ENCODE data around the gene ATP6V0B. TPM values are rescaled to one million over a fixed set of nuclear protein-coding genes. Genes with fewer than 3 reads are reported as not detected.

Gene ATP6V0B
- total and polyA plus RNA-seq, 2 donors (not counting 3 experiments of a cell fraction or from before 2014, with no cell fraction given) = 110 to 325 TPM

DNA sequence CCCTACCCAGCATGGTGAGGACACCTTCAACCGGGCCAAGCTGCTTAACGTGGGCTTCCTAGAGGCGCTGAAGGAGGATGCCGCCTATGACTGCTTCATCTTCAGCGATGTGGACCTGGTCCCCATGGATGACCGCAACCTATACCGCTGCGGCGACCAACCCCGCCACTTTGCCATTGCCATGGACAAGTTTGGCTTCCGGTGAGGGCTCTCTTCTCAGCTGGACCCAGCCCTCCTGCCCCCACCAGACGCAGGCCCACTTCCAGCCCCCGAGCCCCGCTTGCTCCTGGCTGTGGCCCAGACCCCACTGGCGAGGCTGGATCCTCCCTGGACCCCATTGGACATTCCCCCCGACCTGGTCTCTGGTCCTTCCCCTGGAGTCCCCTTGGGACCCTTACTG is 10.1 kb downstream of the ATP6V0B start:
- Histone ChIP-seq H3K27me3 (ENCODE audit: control insufficient read depth in 2 of 2, insufficient read depth in 2 of 2, low read length in 2 of 2) (no peaks in the 10 kb centered on the region), H3K27ac (ENCODE audit: insufficient read depth, low read depth, low read length) (no peak overlapping the region), H3K9me1 (replicated peaks; ENCODE audit: control insufficient read depth, extremely low read depth, insufficient read depth, low read length) (no peaks in the 10 kb centered on the region), H3K4me1 (ENCODE audit: control insufficient read depth, extremely low read depth, insufficient read depth, low read length) (peaks cover 8% of the 10 kb centered on the region), H2AFZ (ENCODE audit: low read depth, low read length) (no peak overlapping the region), H3K9me3 (replicated peaks; ENCODE audit: control insufficient read depth, insufficient read depth, low read length) (no peaks in the 10 kb centered on the region), H3K4me2 (ENCODE audit: insufficient read depth, low read length) (no peak overlapping the region), H4K20me1 (replicated peaks; ENCODE audit: control insufficient read depth, extremely low read depth, insufficient read depth, low read length) (no peaks in the 10 kb centered on the region), H3K4me3 (replicated peaks in 1 of 3; ENCODE audit: insufficient read depth in 1 of 3, low read depth in 1 of 3, low read length in 3 of 3) (no peak overlapping the region), H3K9ac (replicated peaks; ENCODE audit: extremely low read depth, insufficient read depth, low read length) (no peak overlapping the region), H3K79me2 (ENCODE audit: control insufficient read depth, insufficient read depth, low read length) (peaks cover 18% of the 10 kb centered on the region), H3K36me3 (ENCODE audit: control insufficient read depth in 2 of 2, extremely low read depth in 1 of 2, insufficient read depth in 2 of 2, low read length in 2 of 2) (peaks cover 0 to 10% of the 10 kb centered on the region in 2 experiments)
- no peak for DNase-seq (ENCODE audit: low read depth, low spot score)
- no peak for FAIRE-seq
- dilution Hi-C loops (cut with MboI; ENCODE audit: extremely low pct_ligation_motif_present, low sequenced_read_pairs) (no loop called here), intact Hi-C loops (cut with micrococcal nuclease) (no loop called here)
- POLR2A ChIA-PET = no interaction called here
- no TSS peak for BruUV-seq (replicated peaks)
- CTCF ChIA-PET = no interaction called here
- TF ChIP-seq, protein P1, sequence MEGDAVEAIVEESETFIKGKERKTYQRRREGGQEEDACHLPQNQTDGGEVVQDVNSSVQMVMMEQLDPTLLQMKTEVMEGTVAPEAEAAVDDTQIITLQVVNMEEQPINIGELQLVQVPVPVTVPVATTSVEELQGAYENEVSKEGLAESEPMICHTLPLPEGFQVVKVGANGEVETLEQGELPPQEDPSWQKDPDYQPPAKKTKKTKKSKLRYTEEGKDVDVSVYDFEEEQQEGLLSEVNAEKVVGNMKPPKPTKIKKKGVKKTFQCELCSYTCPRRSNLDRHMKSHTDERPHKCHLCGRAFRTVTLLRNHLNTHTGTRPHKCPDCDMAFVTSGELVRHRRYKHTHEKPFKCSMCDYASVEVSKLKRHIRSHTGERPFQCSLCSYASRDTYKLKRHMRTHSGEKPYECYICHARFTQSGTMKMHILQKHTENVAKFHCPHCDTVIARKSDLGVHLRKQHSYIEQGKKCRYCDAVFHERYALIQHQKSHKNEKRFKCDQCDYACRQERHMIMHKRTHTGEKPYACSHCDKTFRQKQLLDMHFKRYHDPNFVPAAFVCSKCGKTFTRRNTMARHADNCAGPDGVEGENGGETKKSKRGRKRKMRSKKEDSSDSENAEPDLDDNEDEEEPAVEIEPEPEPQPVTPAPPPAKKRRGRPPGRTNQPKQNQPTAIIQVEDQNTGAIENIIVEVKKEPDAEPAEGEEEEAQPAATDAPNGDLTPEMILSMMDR (IDR thresholded peaks at IDR 0.05; ENCODE audit: extremely low read depth in 1 of 2, insufficient read depth in 1 of 2, low read depth in 1 of 2, low read length in 2 of 2) = no peak

DNA sequence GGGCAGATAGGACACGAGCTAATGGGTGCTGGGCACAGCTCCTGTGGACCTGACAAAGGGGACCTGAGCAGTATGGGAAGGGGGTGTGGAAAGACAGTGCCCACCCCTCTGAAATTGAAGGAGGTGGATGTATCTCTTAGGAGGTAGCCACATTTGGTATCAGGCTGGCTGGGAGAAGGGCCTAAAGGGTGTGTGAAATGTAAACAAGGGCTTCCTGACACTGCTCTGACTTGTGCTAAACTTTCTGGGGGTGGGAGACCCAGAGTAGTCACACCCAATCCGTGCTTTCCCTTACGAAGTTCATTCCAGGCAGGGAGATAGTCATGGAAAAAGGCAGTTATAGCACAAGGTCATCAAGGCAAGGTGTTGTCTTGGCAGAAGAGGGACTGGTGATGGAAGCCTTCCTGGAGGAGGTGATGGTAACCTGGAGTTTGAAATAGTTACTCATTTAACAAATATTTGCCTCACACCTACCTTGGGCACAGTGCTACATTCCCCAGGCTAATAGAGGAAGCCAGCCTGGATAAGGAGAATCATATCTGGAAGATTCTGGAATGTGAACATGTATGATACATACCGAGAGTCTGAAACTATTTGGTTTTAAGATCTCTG is 11.3 kb downstream of the ATP6V0B start:
- dilution Hi-C loops (cut with MboI; ENCODE audit: extremely low pct_ligation_motif_present, low sequenced_read_pairs) = no loop called here

More for the DNA sequence above, 11.3 kb downstream of the ATP6V0B start:
- Histone ChIP-seq H3K27ac (ENCODE audit: insufficient read depth, low read depth, low read length) (no peak overlapping the region), H3K9me3 (replicated peaks; ENCODE audit: control insufficient read depth, insufficient read depth, low read length) (no peaks in the 10 kb centered on the region), H3K4me1 (ENCODE audit: control insufficient read depth, extremely low read depth, insufficient read depth, low read length) (peaks cover 2% of the 10 kb centered on the region), H3K9ac (replicated peaks; ENCODE audit: extremely low read depth, insufficient read depth, low read length) (no peak overlapping the region), H3K36me3 (ENCODE audit: control insufficient read depth in 2 of 2, extremely low read depth in 1 of 2, insufficient read depth in 2 of 2, low read length in 2 of 2) (peaks cover 0 to 10% of the 10 kb centered on the region in 2 experiments), H3K9me1 (replicated peaks; ENCODE audit: control insufficient read depth, extremely low read depth, insufficient read depth, low read length) (no peaks in the 10 kb centered on the region), H3K4me2 (ENCODE audit: insufficient read depth, low read length) (no peak overlapping the region), H3K79me2 (ENCODE audit: control insufficient read depth, insufficient read depth, low read length) (peaks cover 6% of the 10 kb centered on the region), H2AFZ (ENCODE audit: low read depth, low read length) (no peak overlapping the region), H4K20me1 (replicated peaks; ENCODE audit: control insufficient read depth, extremely low read depth, insufficient read depth, low read length) (no peaks in the 10 kb centered on the region), H3K27me3 (ENCODE audit: control insufficient read depth in 2 of 2, insufficient read depth in 2 of 2, low read length in 2 of 2) (no peaks in the 10 kb centered on the region), H3K4me3 (replicated peaks in 1 of 3; ENCODE audit: insufficient read depth in 1 of 3, low read depth in 1 of 3, low read length in 3 of 3) (no peak overlapping the region)
- BruUV-seq (replicated peaks) = no TSS peak
- ChIA-PET POLR2A (no interaction called here), CTCF (interaction anchor here (1.3 kb wide), 1 partner anchor 62 kb away, joined by 8 read pairs; no protein-coding TSS in a partner anchor)
- TF ChIP-seq JUN (IDR thresholded peaks at IDR 0.05; ENCODE audit: borderline replicate concordance, insufficient read depth, insufficient read length, low read depth) (no peak), EZH2 (IDR thresholded peaks at IDR 0.05; ENCODE audit: borderline replicate concordance, low read depth, low read length, severe bottlenecking) (no peak), POLR2AphosphoS5 (IDR thresholded peaks at IDR 0.05; ENCODE audit: insufficient read depth, low read depth, low read length) (no peak), POLR2A (IDR thresholded peaks at IDR 0.05; ENCODE audit: low read depth, low read length) (no peak), MYC (IDR thresholded peaks at IDR 0.05; ENCODE audit: low read depth, low read length) (no peak), FOS (IDR thresholded peaks at IDR 0.05; ENCODE audit: borderline replicate concordance, insufficient read depth, low read length) (no peak), GATA2 (IDR thresholded peaks at IDR 0.05; ENCODE audit: insufficient read depth, insufficient read length, low read depth, low read length) (no peak)
- TF ChIP-seq, protein P1 (IDR thresholded peaks at IDR 0.05; ENCODE audit: extremely low read depth in 1 of 2, insufficient read depth in 1 of 2, low read depth in 1 of 2, low read length in 2 of 2) = no peak
- TF ChIP-seq, protein P2, sequence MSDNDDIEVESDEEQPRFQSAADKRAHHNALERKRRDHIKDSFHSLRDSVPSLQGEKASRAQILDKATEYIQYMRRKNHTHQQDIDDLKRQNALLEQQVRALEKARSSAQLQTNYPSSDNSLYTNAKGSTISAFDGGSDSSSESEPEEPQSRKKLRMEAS (IDR thresholded peaks at IDR 0.05; ENCODE audit: insufficient read depth, insufficient read length) = no peak
- DNase-seq (ENCODE audit: low read depth, low spot score) (no peak), FAIRE-seq (no peak)
- intact Hi-C loops (cut with micrococcal nuclease) = no loop called here
